T-helper 2 cell (primary cell): ENCODE data around the gene NT5M.

Source experiments
- DNase-seq, 5 experiments: peaks; one replicate each; pipeline versions ENCODE4 v3.0.0 to v3.0.0-alpha.2; 2012 to 2022

Gene NT5M

GRCh38 chr17:17303847-17304490 lies 796 bp downstream of the NT5M start:
- DNase-seq, result no peak

DNA sequence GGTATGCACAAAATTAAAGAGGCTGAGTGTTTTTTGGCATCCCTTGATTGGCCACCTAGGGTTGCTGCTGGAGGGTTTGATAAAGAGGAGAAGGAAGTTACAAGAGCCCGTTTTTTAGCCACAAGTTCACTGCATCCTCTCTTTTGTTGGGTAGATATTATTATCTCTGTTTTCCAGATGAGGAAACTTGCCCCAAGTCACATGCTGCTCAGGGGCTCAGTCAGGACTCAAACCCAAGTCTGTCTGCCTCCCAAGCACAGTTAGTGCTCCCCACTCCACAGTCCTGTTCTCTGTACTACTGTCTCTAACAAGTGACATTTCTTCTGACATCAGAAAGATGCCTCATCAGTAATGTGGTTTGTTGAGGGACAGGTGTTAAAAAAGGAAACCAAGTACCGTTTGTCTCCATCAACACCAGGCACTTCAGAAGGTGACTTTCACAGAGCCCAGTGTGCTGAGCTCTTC lies 1.4 kb downstream of the NT5M start:
- peak in 2 of 5 experiments; percentile 62 to 77 for DNase-seq

DNA sequence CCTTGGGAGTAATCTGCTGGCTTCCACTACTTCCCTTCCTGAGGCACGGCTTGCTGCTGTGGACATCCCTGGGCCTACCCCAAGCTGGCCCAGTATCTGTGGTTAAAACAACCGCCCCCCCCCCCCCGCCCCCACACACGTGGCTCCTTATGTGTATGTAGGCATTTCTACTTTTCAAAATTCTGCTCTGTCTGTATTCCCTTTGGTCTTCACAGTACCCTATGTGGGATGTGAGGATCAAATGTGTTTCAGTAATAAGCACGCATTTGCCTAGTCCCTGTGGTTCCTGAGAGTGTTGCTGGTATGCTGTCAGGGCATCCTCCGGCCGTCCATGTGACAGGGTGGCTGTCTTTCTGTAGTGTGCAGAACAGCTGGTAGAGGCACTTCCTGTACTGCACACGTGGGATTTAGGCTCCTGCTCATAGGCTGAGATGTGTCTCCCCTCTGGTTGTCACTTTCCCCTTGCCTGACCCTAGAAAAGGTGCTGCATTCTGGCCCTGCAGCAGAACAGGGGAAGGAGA lies 2.2 kb downstream of the NT5M start:
- DNase-seq, result peak in 4 of 5 experiments; percentile 13 to 86 (median 40)

- DNase-seq, result no peak
Measured at GRCh38 chr17:17309356-17309755, 6.2 kb downstream of the NT5M start.

GRCh38 chr17:17313350-17313991 lies 10.3 kb downstream of the NT5M start:
- DNase-seq, result peak; percentile 24 to 79 (median 60)

DNA sequence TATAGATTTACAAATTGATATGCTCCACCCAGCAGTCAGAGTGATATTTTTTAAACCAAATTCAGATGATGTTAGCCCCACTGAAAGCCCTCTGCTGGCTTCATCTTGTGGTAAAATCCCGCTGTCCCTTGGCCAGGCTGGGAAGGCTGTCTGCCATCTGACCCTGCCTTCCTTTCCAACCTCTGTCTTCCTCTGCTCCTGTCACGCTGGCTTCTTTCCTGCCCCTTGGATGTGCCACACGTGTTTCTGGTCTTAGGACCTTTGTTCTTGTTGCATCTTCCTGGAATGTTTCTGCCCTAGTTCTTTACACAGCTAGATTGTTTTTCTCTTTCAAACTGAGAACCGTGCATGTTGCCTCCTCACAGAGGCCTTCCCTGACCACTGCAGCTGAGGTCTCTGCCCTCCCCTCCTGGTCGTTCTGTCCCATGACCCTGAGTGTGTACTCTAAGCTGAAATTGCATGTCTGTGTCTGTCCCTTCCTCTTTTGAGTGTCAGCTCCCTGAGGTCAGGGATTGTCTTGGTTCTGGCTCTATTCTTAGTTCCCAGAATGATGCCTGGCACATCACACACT lies 11.4 kb downstream of the NT5M start:
- no peak for DNase-seq

DNA sequence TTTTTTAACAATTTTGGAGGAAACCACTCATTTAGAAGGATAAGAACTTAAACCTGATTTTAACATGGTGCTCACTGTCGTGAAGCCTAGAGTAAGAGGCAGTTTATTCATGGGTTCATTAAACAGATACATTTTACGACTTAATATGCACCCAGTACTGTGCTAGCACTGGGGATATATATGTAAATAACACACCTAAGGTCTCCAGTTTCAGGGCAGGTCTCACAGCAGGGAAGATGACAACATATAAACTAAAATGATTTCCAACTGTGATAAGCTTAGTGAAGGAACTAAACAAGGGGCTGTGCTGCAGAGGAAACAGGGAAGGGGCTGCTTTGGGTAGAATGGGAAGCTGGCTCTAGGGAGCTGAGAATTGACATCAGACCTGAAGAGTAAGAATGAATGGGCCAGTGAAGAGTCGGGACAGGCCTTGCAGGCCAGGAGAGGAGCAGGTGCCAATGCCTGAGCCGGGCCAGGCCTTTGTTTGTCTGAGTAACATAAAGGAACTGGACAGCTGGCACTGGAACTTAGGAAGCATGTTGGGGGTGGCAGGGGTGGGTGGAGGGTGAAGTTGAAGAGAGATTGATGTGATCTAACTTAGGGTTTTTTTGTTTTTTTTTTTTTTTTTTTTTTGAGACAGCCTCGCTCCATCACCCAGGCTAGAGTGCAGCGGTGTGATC lies 12.1 kb downstream of the NT5M start:
- DNase-seq, result no peak

GRCh38 chr17:17320188-17320910 lies 17.2 kb downstream of the NT5M start:
- DNase-seq, result no peak

DNA sequence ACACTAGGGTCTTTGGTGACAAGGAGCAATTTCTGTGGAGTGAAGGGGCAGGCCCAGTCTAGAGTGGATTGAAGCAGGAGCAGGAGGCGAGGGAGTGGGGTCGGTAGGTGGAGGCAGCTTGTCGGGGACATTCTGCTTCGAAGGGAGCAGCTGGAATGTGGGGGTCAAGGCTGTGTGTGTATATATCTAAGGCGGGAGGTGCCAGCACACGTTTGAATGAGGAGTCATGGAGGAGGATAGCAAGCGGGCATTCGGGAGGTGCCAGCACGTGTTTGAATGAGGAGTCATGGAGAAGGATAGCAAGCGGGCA lies 17.7 kb downstream of the NT5M start:
- DNase-seq, result no peak

DNA sequence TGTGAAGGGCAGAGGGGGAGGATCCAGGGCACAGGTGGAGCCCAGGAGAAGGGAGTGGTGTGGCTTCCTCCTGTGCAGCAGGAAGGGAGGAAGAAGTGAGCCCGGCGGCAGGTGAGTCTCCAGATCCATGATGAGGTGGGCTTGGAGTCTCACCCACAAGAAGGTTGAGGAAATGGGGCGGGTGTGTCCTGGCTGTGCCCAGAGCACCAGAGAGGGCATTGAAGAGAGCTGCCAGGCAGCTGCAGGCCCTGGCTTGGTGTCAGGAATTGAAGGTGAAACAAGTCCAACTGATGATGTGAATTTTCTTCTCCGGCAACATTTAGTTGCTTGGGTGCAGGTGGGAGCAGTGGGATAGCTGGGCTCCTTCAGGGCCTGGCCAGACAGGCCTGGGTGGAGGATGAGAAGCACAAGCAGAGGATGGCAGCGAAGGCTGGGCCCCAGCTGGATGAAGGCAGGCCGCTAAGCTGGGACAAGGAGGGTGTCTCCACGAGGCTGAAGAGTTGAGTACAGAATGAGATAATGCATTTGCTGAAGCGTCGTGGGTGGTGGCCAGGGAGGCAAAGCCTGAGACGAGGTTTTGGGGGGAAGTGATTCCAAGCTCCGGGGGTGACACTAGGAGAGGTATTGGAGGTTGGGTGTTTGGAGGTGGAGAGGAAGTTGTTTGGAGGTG lies 18.3 kb downstream of the NT5M start:
- no peak for DNase-seq

GRCh38 chr17:17322516-17323510 lies 19.6 kb downstream of the NT5M start:
- no peak for DNase-seq

GRCh38 chr17:17324616-17325015 lies 21.4 kb downstream of the NT5M start:
- DNase-seq, result no peak

GRCh38 chr17:17325228-17325627 lies 22.1 kb downstream of the NT5M start:
- no peak for DNase-seq

GRCh38 chr17:17325816-17326215 lies 22.6 kb downstream of the NT5M start:
- DNase-seq, result no peak

- no peak for DNase-seq
Measured at GRCh38 chr17:17326275-17326875, 23.2 kb downstream of the NT5M start.

- no peak for DNase-seq
Measured at GRCh38 chr17:17328251-17328650, 25.1 kb downstream of the NT5M start.

GRCh38 chr17:17341452-17341851 lies 38.3 kb downstream of the NT5M start:
- no peak for DNase-seq

- no peak for DNase-seq
Measured at GRCh38 chr17:17342242-17342945, 39.2 kb downstream of the NT5M start.

DNA sequence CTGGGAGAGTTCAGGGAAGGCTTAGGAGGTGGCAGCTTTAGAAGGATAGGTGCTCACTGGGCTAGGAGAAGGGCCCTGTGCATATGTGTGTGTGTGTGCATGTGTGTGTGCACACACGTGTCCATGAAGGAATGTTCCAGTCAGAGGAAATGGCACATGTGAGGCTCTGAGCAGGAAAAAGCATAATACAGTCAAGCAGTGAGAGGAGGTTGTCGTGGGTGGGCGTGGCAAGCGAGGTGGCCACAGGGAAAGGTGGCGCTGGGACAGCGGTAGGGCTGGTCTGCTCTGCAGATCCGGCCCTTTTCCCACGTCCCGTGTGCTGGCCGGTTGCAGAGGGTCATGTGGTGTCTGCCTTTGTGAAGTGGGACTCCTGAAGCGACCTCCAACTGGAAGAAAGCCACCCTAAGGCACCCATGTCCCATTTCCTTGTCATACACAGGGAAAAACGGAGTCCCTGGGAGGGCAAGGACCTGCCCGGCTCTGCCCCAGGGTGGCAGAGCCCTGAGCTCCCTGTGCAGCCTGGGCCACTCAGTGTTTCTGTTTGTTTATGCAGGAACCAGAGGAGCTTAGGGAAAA lies 40.1 kb downstream of the NT5M start:
- DNase-seq, result no peak
